Mammary epithelial cell (primary cell): Measurements from ENCODE around the gene MPV17.

Experiments used
- EZH2 ChIP-seq: IDR thresholded peaks from 2 replicates; pipeline ENCODE4 v1.6.1; 2012; ENCODE audit warnings: low read length, inconsistent platforms, borderline replicate concordance
- TF ChIP-seq, protein P1 (sequence below), 2 donors: IDR thresholded peaks in 1 of 2; conservative IDR thresholded peaks in 1 of 2; 2 replicates each; pipeline ENCODE4 v1.5.1; 2011 to 2012; ENCODE audit warnings: inconsistent platforms in 2 of 2, low read length in 2 of 2, mild to moderate bottlenecking in 2 of 2, control low read depth in 1 of 2, low read depth in 1 of 2; ENCODE audit not compliant: insufficient read depth in 1 of 2; ENCODE audit errors: extremely low read depth in 1 of 2

DNA sequence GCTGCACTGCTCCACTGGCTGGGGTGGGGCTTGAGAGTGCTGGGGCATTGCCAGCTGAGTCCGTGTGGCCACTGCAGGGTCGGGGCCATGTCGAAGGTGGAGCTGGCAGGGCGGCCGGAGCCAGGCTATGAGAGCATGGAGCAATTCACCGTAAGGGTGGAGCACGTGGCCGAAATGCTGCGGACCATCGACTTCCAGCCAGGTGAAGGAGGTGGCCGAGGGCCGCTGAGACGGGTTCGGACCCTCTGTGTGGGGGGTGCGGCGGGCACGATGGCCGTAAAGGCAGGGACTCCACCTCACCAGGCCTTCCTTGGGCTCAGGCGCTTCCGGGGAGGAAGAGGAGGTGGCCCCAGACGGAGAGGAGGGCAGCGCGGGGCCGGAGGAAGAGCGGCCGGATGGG is 16.8 kb downstream of the MPV17 start:
- TF ChIP-seq, protein P1, sequence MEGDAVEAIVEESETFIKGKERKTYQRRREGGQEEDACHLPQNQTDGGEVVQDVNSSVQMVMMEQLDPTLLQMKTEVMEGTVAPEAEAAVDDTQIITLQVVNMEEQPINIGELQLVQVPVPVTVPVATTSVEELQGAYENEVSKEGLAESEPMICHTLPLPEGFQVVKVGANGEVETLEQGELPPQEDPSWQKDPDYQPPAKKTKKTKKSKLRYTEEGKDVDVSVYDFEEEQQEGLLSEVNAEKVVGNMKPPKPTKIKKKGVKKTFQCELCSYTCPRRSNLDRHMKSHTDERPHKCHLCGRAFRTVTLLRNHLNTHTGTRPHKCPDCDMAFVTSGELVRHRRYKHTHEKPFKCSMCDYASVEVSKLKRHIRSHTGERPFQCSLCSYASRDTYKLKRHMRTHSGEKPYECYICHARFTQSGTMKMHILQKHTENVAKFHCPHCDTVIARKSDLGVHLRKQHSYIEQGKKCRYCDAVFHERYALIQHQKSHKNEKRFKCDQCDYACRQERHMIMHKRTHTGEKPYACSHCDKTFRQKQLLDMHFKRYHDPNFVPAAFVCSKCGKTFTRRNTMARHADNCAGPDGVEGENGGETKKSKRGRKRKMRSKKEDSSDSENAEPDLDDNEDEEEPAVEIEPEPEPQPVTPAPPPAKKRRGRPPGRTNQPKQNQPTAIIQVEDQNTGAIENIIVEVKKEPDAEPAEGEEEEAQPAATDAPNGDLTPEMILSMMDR (conservative IDR thresholded peaks at IDR 0.05 in 1 of 2, IDR thresholded peaks at IDR 0.05 in 1 of 2; ENCODE audit: extremely low read depth in 1 of 2, insufficient read depth in 1 of 2, low read depth in 1 of 2, low read length in 2 of 2): no peak
- no peak for TF ChIP-seq EZH2
